Esophagus muscularis mucosa (tissue), 4 donors: ENCODE data around the gene BTG4. TPM values are rescaled to one million over a fixed set of nuclear protein-coding genes. Genes with fewer than 3 reads are reported as not detected.

ENCODE experiments used
- DNase-seq: peaks from one replicate; pipeline ENCODE4 v3.0.0-alpha.2; 2017; ENCODE audit errors: extremely low spot score
- H3K27ac ChIP-seq, 4 donors: fragments of 200-600 bp; sonication (generic); replicated peaks in 1 of 4; 1 replicate in 3 of 4; 2 replicates in 1 of 4; pipeline ENCODE4 v1.5.1; 2016 to 2019; ENCODE audit warnings: mild to moderate bottlenecking in 1 of 4
- H3K27me3 ChIP-seq, 4 donors: fragments of 200-600 bp; sonication (generic); one replicate each; pipeline versions ENCODE4 v1.5.1 to v1.6.0; 2016 to 2019
- H3K36me3 ChIP-seq, 4 donors: fragments of 200-600 bp; sonication (generic); one replicate each; pipeline ENCODE4 v1.5.1; 2016 to 2019
- H3K4me1 ChIP-seq, 4 donors: fragments of 200-600 bp; sonication (generic); one replicate each; pipeline ENCODE4 v1.5.1; 2016 to 2019
- H3K4me3 ChIP-seq, 4 donors: fragments of 200-600 bp; sonication (generic); 1 replicate in 2 of 4; 2 replicates in 2 of 4; pipeline ENCODE4 v1.5.1; 2016 to 2019; ENCODE audit warnings: mild to moderate bottlenecking in 4 of 4, moderate library complexity in 1 of 4
- H3K9me3 ChIP-seq, 4 donors: fragments of 200-600 bp; sonication (generic); 1 replicate in 3 of 4; 2 replicates in 1 of 4; pipeline ENCODE4 v1.5.1; 2016 to 2019
- CTCF ChIP-seq, 3 experiments: fragments of 200-600 bp in 2 of 3; fragments of 450-650 bp in 1 of 3; sonication (generic) in 2 of 3; IDR thresholded peaks; one replicate each; pipeline ENCODE4 v1.5.1; 2017 to 2019; ENCODE audit warnings: antibody characterized with exemption in 3 of 3, mild to moderate bottlenecking in 2 of 3, moderate library complexity in 1 of 3
- EP300 ChIP-seq: sonication (generic); formaldehyde crosslinking; IDR thresholded peaks from one replicate; pipeline ENCODE4 v1.6.1; 2017; ENCODE audit warnings: antibody characterized with exemption
- POLR2A ChIP-seq: fragments of 450-650 bp; IDR thresholded peaks from one replicate; pipeline ENCODE4 v1.6.1; 2017; ENCODE audit warnings: antibody characterized with exemption, moderate library complexity, mild to moderate bottlenecking, low read depth
- POLR2AphosphoS5 ChIP-seq, 2 donors: sonication (generic); formaldehyde crosslinking; IDR thresholded peaks; one replicate each; pipeline ENCODE4 v1.6.1; 2017; ENCODE audit warnings: antibody characterized with exemption in 2 of 2
- WGBS: methylation state at CpG from one replicate; pipeline ENCODE4 v1.1.5; 2018; 5-methylcytosine and 5-hydroxymethylcytosine counted together
- intact Hi-C: fragments of 100-400 bp; cut with DNase I; formaldehyde crosslinking; loops from one replicate; pipeline ENCODE4 v1.15.1; 2023
- small RNA-seq, 3 donors: library from RNA; depleted of rRNA; stranded (forward); fragments of <200 nt; gene quantifications; one replicate each; pipeline ENCODE3, GENCODE V24; 2016
- total RNA-seq, 4 donors: library from RNA; depleted of rRNA; stranded (reverse); fragments of >200 nt; gene quantifications; one replicate each; pipeline versions ENCODE4 v1.1.0 to v1.2.1, GENCODE V29; 2016

The BTG4 gene
- total RNA-seq, 4 donors from 2014 or later: not detected

DNA sequence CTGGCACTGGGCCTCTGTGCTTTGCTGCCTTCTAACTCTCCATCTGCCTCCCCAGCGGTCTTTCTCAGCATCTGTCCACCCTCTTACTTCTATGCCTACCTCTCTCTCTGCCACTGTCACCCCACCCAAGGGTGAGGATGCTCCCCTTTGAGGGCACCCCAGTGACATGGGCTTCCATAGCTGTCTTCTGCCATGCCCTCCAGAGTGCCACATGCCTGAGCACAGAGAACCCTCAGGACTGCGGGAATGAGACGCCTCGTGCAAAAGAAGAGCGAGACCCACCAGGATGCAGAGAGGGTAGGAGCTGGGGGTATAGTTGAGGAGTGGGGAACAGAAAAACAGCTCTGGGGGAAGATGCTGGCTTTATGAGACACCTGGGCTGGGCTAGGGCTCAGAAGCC lies 64.3 kb downstream of the BTG4 start:
- peaks cover 7 to 12% (median 9%) of the 10 kb centered on the region in 4 donors for H3K4me1 ChIP-seq
- H3K36me3 ChIP-seq: no peaks in the 10 kb centered on the region
- DNase-seq: no peak
- intact Hi-C loops: no loop called here
- H3K27ac ChIP-seq: no peak overlapping the region
- no peaks in the 10 kb centered on the region for H3K9me3 ChIP-seq
- WGBS: 95% methylated on average over 5 of the region's 5 CpGs
- TF ChIP-seq CTCF (IDR thresholded peaks at IDR 0.05) (no peak), EP300 (no peak), POLR2AphosphoS5 (IDR thresholded peaks at IDR 0.05) (no peak), POLR2A (no peak)
- peaks cover 0 to 3% (median 0%) of the 10 kb centered on the region in 4 donors for H3K27me3 ChIP-seq
- H3K4me3 ChIP-seq: no peak overlapping the region

GRCh38 chr11:111447112-111447471 lies 65.1 kb downstream of the BTG4 start:
- H3K36me3 ChIP-seq: no peaks in the 10 kb centered on the region
- no peak for DNase-seq
- H3K4me1 ChIP-seq: peaks cover 7 to 12% (median 9%) of the 10 kb centered on the region in 4 donors
- TF ChIP-seq CTCF (IDR thresholded peaks at IDR 0.05) (no peak), POLR2A (no peak), EP300 (no peak), POLR2AphosphoS5 (IDR thresholded peaks at IDR 0.05) (no peak)
- H3K9me3 ChIP-seq: no peaks in the 10 kb centered on the region
- peaks cover 0 to 3% (median 0%) of the 10 kb centered on the region in 4 donors for H3K27me3 ChIP-seq
- no peak overlapping the region for H3K27ac ChIP-seq
- H3K4me3 ChIP-seq: no peak overlapping the region
- intact Hi-C loops: no loop called here
- WGBS: 88% methylated on average over 4 of the region's 4 CpGs

DNA sequence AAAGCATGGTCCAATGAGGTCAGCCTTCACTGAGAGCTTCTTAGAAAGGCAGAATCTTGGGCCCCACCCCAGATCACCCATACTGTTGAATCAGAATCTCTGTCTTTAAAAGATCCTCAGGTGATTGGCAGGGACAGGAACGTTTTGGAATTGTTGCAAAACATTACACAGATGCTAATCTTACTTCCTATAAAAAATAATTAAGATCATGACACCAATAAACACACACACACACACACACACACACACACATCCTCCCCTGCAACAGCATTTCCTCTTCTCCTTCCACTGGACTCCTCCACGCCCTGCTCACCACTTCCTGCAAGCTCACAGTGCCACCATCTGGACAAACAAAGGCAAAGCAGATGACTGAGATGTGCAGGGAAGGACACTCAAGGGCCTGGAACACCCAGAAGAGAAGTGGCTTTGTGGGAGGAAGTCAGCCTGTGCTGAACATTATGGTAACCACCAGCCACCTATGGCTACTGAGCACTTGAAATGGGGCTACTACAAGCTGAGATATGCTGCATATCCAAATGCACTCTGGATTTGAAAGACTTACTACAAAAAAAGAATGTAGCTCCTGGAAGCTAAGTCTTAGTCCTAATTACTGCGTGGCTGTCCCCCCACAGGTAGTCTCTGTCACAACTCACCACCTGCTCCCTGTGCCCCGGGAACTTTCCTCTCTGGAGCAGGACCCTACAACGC lies 65.6 kb downstream of the BTG4 start:
- Histone ChIP-seq H3K4me3 (no peak overlapping the region), H3K36me3 (no peaks in the 10 kb centered on the region), H3K27me3 (peaks cover 0 to 3% (median 0%) of the 10 kb centered on the region in 4 donors), H3K4me1 (peaks cover 7 to 12% (median 10%) of the 10 kb centered on the region in 4 donors), H3K9me3 (no peaks in the 10 kb centered on the region), H3K27ac (no peak overlapping the region)
- intact Hi-C loops: loop anchor here (1.0 kb wide), 1 partner anchor 163 kb away; no protein-coding TSS in a partner anchor
- peak; percentile 93 for DNase-seq
- 48% methylated on average over 5 of the region's 5 CpGs for WGBS
- TF ChIP-seq POLR2AphosphoS5 (IDR thresholded peaks at IDR 0.05) (peak in 1 of 2 donors; percentile 58), POLR2A (no peak), CTCF (IDR thresholded peaks at IDR 0.05) (peak; percentile 77 to 87 (median 83)), EP300 (no peak)

DNA sequence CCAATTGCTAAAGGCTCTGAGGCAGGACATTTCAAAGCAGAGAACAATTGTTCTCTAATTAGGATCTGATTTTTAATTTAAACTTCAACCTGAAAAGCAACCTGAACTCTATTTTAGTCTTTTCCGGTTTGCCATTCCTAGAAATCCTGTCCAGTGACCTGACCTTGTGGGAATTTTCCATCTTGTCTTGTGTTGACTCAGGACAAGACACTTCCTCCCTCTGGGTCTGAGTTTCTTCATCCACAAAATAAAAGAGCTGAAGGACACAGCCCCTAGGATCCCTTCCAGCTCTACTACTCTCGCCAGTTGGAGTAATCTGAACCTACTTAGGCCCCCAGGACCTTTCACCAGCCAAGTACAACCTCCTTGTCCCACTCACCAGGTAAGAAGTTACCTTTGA lies 66.6 kb downstream of the BTG4 start:
- H3K4me3 ChIP-seq: no peak overlapping the region
- 63% methylated on average over 2 of the region's 2 CpGs for WGBS
- H3K27ac ChIP-seq: peak overlapping the region in 1 of 4 donors; percentile 20
- no peaks in the 10 kb centered on the region for H3K9me3 ChIP-seq
- TF ChIP-seq POLR2A (no peak), CTCF (IDR thresholded peaks at IDR 0.05) (no peak), POLR2AphosphoS5 (IDR thresholded peaks at IDR 0.05) (no peak), EP300 (no peak)
- no peaks in the 10 kb centered on the region for H3K36me3 ChIP-seq
- peaks cover 7 to 21% (median 18%) of the 10 kb centered on the region in 4 donors for H3K4me1 ChIP-seq
- intact Hi-C loops: no loop called here
- no peak for DNase-seq
- peaks cover 0 to 3% (median 0%) of the 10 kb centered on the region in 4 donors for H3K27me3 ChIP-seq

Small RNA genes lying within 50 kb of the gene (small RNA-seq; reads per million reads assigned to genes)
- 0 reads per million in 3 donors for gene MIR34B
- gene MIR34C: 1.7 to 3.2 (median 2.3) reads per million in 3 donors

Other genes starting within 250 kb of the BTG4 start
- gene POU2AF3, start 213.8 kb downstream of the BTG4 start, total RNA-seq: 1 to 10 TPM in 2 of 4 donors, under 1 TPM in 1, not detected in 1; 0.99 to 2.9 (median 2.2) TPM
- under 1 TPM in 2 of 4 donors, not detected in 2; 0.17 TPM for gene POU2AF1, start 133.1 kb downstream of the BTG4 start, total RNA-seq
- gene HOATZ, start 2.4 kb upstream of the BTG4 start, total RNA-seq: not detected
- gene LAYN, start 28.3 kb upstream of the BTG4 start, total RNA-seq: 10 to 100 TPM; 12.0 to 47.1 (median 18.5) TPM
- 10 to 100 TPM; 14.5 to 22.1 (median 17.4) TPM for gene SIK2, start 90.1 kb upstream of the BTG4 start, total RNA-seq